ENCODE results near the gene SPTBN5.

DNA sequence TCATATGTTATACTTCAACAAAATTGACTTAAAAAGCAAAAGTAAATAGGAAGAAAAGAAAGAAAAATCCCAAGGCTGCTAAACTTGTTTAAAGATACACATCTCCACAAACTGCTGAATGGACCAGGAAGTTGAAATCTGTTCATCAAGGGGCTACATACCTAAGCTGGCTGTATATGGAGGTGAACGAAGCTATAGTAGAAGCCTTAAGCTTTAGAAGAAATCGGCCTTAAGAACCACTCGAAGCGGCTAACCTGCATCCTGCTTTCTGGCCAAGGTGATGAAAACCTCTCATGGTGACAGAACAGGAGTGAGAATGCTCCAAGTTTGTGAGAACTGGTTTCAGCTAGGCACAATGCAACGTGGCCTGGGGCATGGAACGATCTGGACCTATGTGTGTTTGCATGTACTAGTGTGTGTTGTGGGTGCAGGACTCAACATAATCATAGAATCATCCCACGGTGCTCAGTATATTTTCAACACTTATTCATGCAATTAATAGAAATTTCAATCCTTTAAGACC is 31.3 kb upstream of the SPTBN5 start:
- TF ChIP-seq, protein P1, sequence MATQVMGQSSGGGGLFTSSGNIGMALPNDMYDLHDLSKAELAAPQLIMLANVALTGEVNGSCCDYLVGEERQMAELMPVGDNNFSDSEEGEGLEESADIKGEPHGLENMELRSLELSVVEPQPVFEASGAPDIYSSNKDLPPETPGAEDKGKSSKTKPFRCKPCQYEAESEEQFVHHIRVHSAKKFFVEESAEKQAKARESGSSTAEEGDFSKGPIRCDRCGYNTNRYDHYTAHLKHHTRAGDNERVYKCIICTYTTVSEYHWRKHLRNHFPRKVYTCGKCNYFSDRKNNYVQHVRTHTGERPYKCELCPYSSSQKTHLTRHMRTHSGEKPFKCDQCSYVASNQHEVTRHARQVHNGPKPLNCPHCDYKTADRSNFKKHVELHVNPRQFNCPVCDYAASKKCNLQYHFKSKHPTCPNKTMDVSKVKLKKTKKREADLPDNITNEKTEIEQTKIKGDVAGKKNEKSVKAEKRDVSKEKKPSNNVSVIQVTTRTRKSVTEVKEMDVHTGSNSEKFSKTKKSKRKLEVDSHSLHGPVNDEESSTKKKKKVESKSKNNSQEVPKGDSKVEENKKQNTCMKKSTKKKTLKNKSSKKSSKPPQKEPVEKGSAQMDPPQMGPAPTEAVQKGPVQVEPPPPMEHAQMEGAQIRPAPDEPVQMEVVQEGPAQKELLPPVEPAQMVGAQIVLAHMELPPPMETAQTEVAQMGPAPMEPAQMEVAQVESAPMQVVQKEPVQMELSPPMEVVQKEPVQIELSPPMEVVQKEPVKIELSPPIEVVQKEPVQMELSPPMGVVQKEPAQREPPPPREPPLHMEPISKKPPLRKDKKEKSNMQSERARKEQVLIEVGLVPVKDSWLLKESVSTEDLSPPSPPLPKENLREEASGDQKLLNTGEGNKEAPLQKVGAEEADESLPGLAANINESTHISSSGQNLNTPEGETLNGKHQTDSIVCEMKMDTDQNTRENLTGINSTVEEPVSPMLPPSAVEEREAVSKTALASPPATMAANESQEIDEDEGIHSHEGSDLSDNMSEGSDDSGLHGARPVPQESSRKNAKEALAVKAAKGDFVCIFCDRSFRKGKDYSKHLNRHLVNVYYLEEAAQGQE (IDR thresholded peaks at IDR 0.05; ENCODE audit: borderline replicate concordance) = no peak
- TF ChIP-seq, protein P2, sequence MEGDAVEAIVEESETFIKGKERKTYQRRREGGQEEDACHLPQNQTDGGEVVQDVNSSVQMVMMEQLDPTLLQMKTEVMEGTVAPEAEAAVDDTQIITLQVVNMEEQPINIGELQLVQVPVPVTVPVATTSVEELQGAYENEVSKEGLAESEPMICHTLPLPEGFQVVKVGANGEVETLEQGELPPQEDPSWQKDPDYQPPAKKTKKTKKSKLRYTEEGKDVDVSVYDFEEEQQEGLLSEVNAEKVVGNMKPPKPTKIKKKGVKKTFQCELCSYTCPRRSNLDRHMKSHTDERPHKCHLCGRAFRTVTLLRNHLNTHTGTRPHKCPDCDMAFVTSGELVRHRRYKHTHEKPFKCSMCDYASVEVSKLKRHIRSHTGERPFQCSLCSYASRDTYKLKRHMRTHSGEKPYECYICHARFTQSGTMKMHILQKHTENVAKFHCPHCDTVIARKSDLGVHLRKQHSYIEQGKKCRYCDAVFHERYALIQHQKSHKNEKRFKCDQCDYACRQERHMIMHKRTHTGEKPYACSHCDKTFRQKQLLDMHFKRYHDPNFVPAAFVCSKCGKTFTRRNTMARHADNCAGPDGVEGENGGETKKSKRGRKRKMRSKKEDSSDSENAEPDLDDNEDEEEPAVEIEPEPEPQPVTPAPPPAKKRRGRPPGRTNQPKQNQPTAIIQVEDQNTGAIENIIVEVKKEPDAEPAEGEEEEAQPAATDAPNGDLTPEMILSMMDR (IDR thresholded peaks at IDR 0.05; ENCODE audit: poor library complexity, severe bottlenecking) = no peak
- TF ChIP-seq EP300 (conservative IDR thresholded peaks at IDR 0.05; ENCODE audit: poor library complexity, severe bottlenecking) (no peak), TAF1 (IDR thresholded peaks at IDR 0.05; ENCODE audit: low read depth) (no peak), RAD21 (conservative IDR thresholded peaks at IDR 0.05) (no peak), EZH2 (IDR thresholded peaks at IDR 0.05; ENCODE audit: borderline replicate concordance, insufficient read depth, low read length, poor library complexity, severe bottlenecking) (no peak), MXI1 (conservative IDR thresholded peaks at IDR 0.05; ENCODE audit: poor library complexity, severe bottlenecking) (no peak), SMC3 (conservative IDR thresholded peaks at IDR 0.05; ENCODE audit: poor library complexity) (no peak), POLR2AphosphoS5 (IDR thresholded peaks at IDR 0.05) (no peak)
